ENCODE data around the gene FKBP4. TPM values are rescaled to one million over a fixed set of nuclear protein-coding genes. Genes with fewer than 3 reads are reported as not detected.

FKBP4 gene
- total and polyA plus RNA-seq, 2 donors (not counting 3 experiments of a cell fraction or from before 2014, with no cell fraction given): 31.0 to 85.6 TPM

- BruUV-seq (replicated peaks): TSS peak; percentile 59
- no peak overlapping the region for H3K4me2 ChIP-seq (ENCODE audit: insufficient read depth, low read length)
- H3K79me2 ChIP-seq (ENCODE audit: control insufficient read depth, insufficient read depth, low read length): no peaks in the 10 kb centered on the region
- TF ChIP-seq FOS (IDR thresholded peaks at IDR 0.05; ENCODE audit: borderline replicate concordance, insufficient read depth, low read length): no peak
- TF ChIP-seq JUN (IDR thresholded peaks at IDR 0.05; ENCODE audit: borderline replicate concordance, insufficient read depth, insufficient read length, low read depth): no peak
- no peak for TF ChIP-seq GATA2 (IDR thresholded peaks at IDR 0.05; ENCODE audit: insufficient read depth, insufficient read length, low read depth, low read length)
- TF ChIP-seq, protein P1, sequence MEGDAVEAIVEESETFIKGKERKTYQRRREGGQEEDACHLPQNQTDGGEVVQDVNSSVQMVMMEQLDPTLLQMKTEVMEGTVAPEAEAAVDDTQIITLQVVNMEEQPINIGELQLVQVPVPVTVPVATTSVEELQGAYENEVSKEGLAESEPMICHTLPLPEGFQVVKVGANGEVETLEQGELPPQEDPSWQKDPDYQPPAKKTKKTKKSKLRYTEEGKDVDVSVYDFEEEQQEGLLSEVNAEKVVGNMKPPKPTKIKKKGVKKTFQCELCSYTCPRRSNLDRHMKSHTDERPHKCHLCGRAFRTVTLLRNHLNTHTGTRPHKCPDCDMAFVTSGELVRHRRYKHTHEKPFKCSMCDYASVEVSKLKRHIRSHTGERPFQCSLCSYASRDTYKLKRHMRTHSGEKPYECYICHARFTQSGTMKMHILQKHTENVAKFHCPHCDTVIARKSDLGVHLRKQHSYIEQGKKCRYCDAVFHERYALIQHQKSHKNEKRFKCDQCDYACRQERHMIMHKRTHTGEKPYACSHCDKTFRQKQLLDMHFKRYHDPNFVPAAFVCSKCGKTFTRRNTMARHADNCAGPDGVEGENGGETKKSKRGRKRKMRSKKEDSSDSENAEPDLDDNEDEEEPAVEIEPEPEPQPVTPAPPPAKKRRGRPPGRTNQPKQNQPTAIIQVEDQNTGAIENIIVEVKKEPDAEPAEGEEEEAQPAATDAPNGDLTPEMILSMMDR (IDR thresholded peaks at IDR 0.05; ENCODE audit: extremely low read depth in 1 of 2, insufficient read depth in 1 of 2, low read depth in 1 of 2, low read length in 2 of 2): no peak
- no peak for TF ChIP-seq POLR2A (IDR thresholded peaks at IDR 0.05; ENCODE audit: low read depth, low read length)
- TF ChIP-seq MYC (IDR thresholded peaks at IDR 0.05; ENCODE audit: low read depth, low read length): no peak
- no peak for TF ChIP-seq EZH2 (IDR thresholded peaks at IDR 0.05; ENCODE audit: borderline replicate concordance, low read depth, low read length, severe bottlenecking)
- TF ChIP-seq POLR2AphosphoS5 (IDR thresholded peaks at IDR 0.05; ENCODE audit: insufficient read depth, low read depth, low read length): no peak
- no peak overlapping the region for H3K9ac ChIP-seq (replicated peaks; ENCODE audit: extremely low read depth, insufficient read depth, low read length)
- no peak overlapping the region for H3K4me3 ChIP-seq (replicated peaks in 1 of 3; ENCODE audit: insufficient read depth in 1 of 3, low read depth in 1 of 3, low read length in 3 of 3)
- H3K36me3 ChIP-seq (ENCODE audit: control insufficient read depth in 2 of 2, extremely low read depth in 1 of 2, insufficient read depth in 2 of 2, low read length in 2 of 2): peaks cover 28 to 43% of the 10 kb centered on the region in 2 experiments
- POLR2A ChIA-PET: interaction anchor here (1.1 kb wide), 1 partner anchor 9 kb away, joined by 3 read pairs; the partner anchor contains the start of gene ITFG2
- no peaks in the 10 kb centered on the region for H4K20me1 ChIP-seq (replicated peaks; ENCODE audit: control insufficient read depth, extremely low read depth, insufficient read depth, low read length)
- intact Hi-C loops (cut with micrococcal nuclease) (no loop called here), dilution Hi-C loops (cut with MboI; ENCODE audit: extremely low pct_ligation_motif_present, low sequenced_read_pairs) (no loop called here)
- DNase-seq (ENCODE audit: low read depth, low spot score) (no peak), FAIRE-seq (no peak)
- no peaks in the 10 kb centered on the region for H3K27me3 ChIP-seq (ENCODE audit: control insufficient read depth in 2 of 2, insufficient read depth in 2 of 2, low read length in 2 of 2)
- no peaks in the 10 kb centered on the region for H3K9me3 ChIP-seq (replicated peaks; ENCODE audit: control insufficient read depth, insufficient read depth, low read length)
- peaks cover 6% of the 10 kb centered on the region for H3K4me1 ChIP-seq (ENCODE audit: control insufficient read depth, extremely low read depth, insufficient read depth, low read length)
- CTCF ChIA-PET: interaction anchor here (1.1 to 1.3 kb wide), 2 partner anchors 8 to 10 kb away, joined by 4 to 11 read pairs; partner anchors contain the start of gene ITFG2
- H3K27ac ChIP-seq (ENCODE audit: insufficient read depth, low read depth, low read length): no peak overlapping the region
- H3K9me1 ChIP-seq (replicated peaks; ENCODE audit: control insufficient read depth, extremely low read depth, insufficient read depth, low read length): no peaks in the 10 kb centered on the region
- no peak overlapping the region for H2AFZ ChIP-seq (ENCODE audit: low read depth, low read length)
These were observed 9.0 kb downstream of the FKBP4 start for GRCh38 chr12:2803635-2804392.
